Esophagus squamous epithelium (tissue), 4 donors: ENCODE measurements around the gene NCKAP5L.

Experiments
- POLR2A ChIP-seq, 4 donors: fragments of 450-650 bp; IDR thresholded peaks; one replicate each; pipeline ENCODE4 v1.6.1; 2017; ENCODE audit warnings: antibody characterized with exemption in 4 of 4, mild to moderate bottlenecking in 4 of 4, moderate library complexity in 3 of 4
- TF ChIP-seq, protein P1 (sequence below), 6 experiments: fragments of 450-650 bp in 4 of 6; fragments of 200-600 bp in 2 of 6; sonication (generic) in 2 of 6; IDR thresholded peaks; one replicate each; pipeline ENCODE4 v1.5.1; 2016 to 2019; ENCODE audit warnings: antibody characterized with exemption in 6 of 6, mild to moderate bottlenecking in 4 of 6, moderate library complexity in 4 of 6

DNA sequence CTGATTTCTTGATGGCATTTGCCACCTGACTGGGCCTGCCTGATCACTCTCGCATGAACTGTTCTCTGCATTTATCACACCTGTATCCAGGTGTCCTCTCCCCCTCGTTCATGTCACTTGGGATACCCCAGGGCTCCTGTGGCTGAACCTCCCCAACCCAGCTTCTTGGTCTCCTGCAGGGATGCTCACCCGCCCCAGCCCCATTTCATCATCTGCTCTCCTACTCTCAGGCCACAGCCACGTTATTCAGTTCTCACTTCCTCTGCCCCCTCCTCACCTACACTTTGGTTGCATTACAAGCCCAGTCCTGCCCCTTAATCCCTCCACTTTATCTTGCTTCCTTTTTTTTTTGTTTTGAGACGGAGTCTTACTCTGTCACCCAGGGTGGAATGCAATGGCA is 51.4 kb downstream of the NCKAP5L start:
- TF ChIP-seq, protein P1, sequence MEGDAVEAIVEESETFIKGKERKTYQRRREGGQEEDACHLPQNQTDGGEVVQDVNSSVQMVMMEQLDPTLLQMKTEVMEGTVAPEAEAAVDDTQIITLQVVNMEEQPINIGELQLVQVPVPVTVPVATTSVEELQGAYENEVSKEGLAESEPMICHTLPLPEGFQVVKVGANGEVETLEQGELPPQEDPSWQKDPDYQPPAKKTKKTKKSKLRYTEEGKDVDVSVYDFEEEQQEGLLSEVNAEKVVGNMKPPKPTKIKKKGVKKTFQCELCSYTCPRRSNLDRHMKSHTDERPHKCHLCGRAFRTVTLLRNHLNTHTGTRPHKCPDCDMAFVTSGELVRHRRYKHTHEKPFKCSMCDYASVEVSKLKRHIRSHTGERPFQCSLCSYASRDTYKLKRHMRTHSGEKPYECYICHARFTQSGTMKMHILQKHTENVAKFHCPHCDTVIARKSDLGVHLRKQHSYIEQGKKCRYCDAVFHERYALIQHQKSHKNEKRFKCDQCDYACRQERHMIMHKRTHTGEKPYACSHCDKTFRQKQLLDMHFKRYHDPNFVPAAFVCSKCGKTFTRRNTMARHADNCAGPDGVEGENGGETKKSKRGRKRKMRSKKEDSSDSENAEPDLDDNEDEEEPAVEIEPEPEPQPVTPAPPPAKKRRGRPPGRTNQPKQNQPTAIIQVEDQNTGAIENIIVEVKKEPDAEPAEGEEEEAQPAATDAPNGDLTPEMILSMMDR (IDR thresholded peaks at IDR 0.05), result no peak
- no peak for TF ChIP-seq POLR2A (IDR thresholded peaks at IDR 0.05)
